ENCODE data around the gene CXorf51A. TPM values are rescaled to one million over a fixed set of nuclear protein-coding genes. Genes with fewer than 3 reads are reported as not detected.
"Not testable (repeated sequence)": the region's sequence is repeated elsewhere in the genome, so short reads cannot be mapped to it uniquely, and the experiment has no call there.

Gene CXorf51A
- total RNA-seq, result not detected in 2 replicates
- long read RNA-seq, result 0 reads

GRCh38 chrX:146814644-146815043 lies at the start of gene CXorf51A:
Gene CXorf51A (minus strand): TSS chrX:146814744. CDS start chrX:146814723, 21 bp downstream.
- H3K4me3 Mint-ChIP-seq (ENCODE audit: unreplicated experiment); DNase-seq (ENCODE audit: extremely low spot score, unreplicated experiment): not testable (repeated sequence)

GRCh38 chrX:146863566-146863965 lies 49.0 kb upstream of the CXorf51A start:
- no peak for DNase-seq (ENCODE audit: extremely low spot score, unreplicated experiment)
- H3K4me3 Mint-ChIP-seq (ENCODE audit: unreplicated experiment), result no peak overlapping the region
- no peak for TF ChIP-seq CTCF (IDR thresholded peaks at IDR 0.05)
- no peaks in the 10 kb centered on the region for H3K27me3 Mint-ChIP-seq (ENCODE audit: unreplicated experiment)
- H3K4me1 Mint-ChIP-seq (ENCODE audit: unreplicated experiment), result no peaks in the 10 kb centered on the region
- no peak overlapping the region for H3K27ac Mint-ChIP-seq (ENCODE audit: unreplicated experiment)
- H3K36me3 Mint-ChIP-seq (ENCODE audit: unreplicated experiment), result no peaks in the 10 kb centered on the region
- peaks cover 17% of the 10 kb centered on the region for H3K9me3 Mint-ChIP-seq (ENCODE audit: unreplicated experiment)

More at GRCh38 chrX:146814644-146815043, at the start of gene CXorf51A:
- H3K9me3 Mint-ChIP-seq (ENCODE audit: unreplicated experiment); H3K36me3 Mint-ChIP-seq (ENCODE audit: unreplicated experiment); H3K4me1 Mint-ChIP-seq (ENCODE audit: unreplicated experiment); H3K27me3 Mint-ChIP-seq (ENCODE audit: unreplicated experiment); H3K27ac Mint-ChIP-seq (ENCODE audit: unreplicated experiment): not testable (repeated sequence)

- Mint-ChIP-seq H3K9me3 (ENCODE audit: unreplicated experiment) (peaks cover 61% of the 10 kb centered on the region), H3K27ac (ENCODE audit: unreplicated experiment) (no peak overlapping the region), H3K27me3 (ENCODE audit: unreplicated experiment) (no peaks in the 10 kb centered on the region), H3K36me3 (ENCODE audit: unreplicated experiment) (no peaks in the 10 kb centered on the region), H3K4me1 (ENCODE audit: unreplicated experiment) (no peaks in the 10 kb centered on the region), H3K4me3 (ENCODE audit: unreplicated experiment) (no peak overlapping the region)
- no peak for TF ChIP-seq CTCF (IDR thresholded peaks at IDR 0.05)
- no peak for DNase-seq (ENCODE audit: extremely low spot score, unreplicated experiment)
These were observed 39.7 kb upstream of the CXorf51A start for GRCh38 chrX:146854281-146854680.

- H3K9me3 Mint-ChIP-seq (ENCODE audit: unreplicated experiment), result peaks cover 25% of the 10 kb centered on the region
- H3K27me3 Mint-ChIP-seq (ENCODE audit: unreplicated experiment), result no peaks in the 10 kb centered on the region
- TF ChIP-seq CTCF (IDR thresholded peaks at IDR 0.05), result no peak
- no peak overlapping the region for H3K27ac Mint-ChIP-seq (ENCODE audit: unreplicated experiment)
- DNase-seq (ENCODE audit: extremely low spot score, unreplicated experiment), result no peak
- no peaks in the 10 kb centered on the region for H3K4me1 Mint-ChIP-seq (ENCODE audit: unreplicated experiment)
- no peaks in the 10 kb centered on the region for H3K36me3 Mint-ChIP-seq (ENCODE audit: unreplicated experiment)
- no peak overlapping the region for H3K4me3 Mint-ChIP-seq (ENCODE audit: unreplicated experiment)
These were observed 17.4 kb upstream of the CXorf51A start for GRCh38 chrX:146831994-146832393.

GRCh38 chrX:146809471-146809870 lies 5.1 kb downstream of the CXorf51A start, which contains the start of gene CXorf51B:
Gene CXorf51B (plus strand): TSS chrX:146809771. CDS start chrX:146809792, 21 bp downstream.
- H3K9me3 Mint-ChIP-seq (ENCODE audit: unreplicated experiment); H3K36me3 Mint-ChIP-seq (ENCODE audit: unreplicated experiment); H3K27me3 Mint-ChIP-seq (ENCODE audit: unreplicated experiment); H3K27ac Mint-ChIP-seq (ENCODE audit: unreplicated experiment); DNase-seq (ENCODE audit: extremely low spot score, unreplicated experiment); H3K4me3 Mint-ChIP-seq (ENCODE audit: unreplicated experiment); H3K4me1 Mint-ChIP-seq (ENCODE audit: unreplicated experiment): not testable (repeated sequence)

Other genes with a start within 250 kb of the CXorf51A start
- not detected in 2 replicates for gene CXorf51B, start 5.0 kb downstream of the CXorf51A start, total RNA-seq